Caco-2 (cell line): ENCODE data around the gene PARD6G. TPM values are rescaled to one million over a fixed set of nuclear protein-coding genes. Genes with fewer than 3 reads are reported as not detected.

Source experiments
- BruUV-seq: library from RNA; stranded (reverse); fragments of 400-500 nt; replicated peaks from 2 replicates; lab custom pipeline; 2021; lab: Mats Ljungman, UMichigan
- CTCF ChIA-PET: fragments of 300-600 bp; sonication (Branson Sonifier 250); formaldehyde crosslinking; loops from one replicate; lab custom pipeline; 2022; ENCODE audit warnings: antibody characterized with exemption; lab: Charles Lee
- POLR2A ChIA-PET: fragments of 300-600 bp; sonication (Branson Sonifier 250); formaldehyde crosslinking; loops from one replicate; lab custom pipeline; 2022; ENCODE audit warnings: antibody characterized with exemption; lab: Charles Lee
- DNase-seq, 2 experiments: peaks; one replicate each; pipeline versions ENCODE4 v3.0.0 to v3.0.0-alpha.2; 2020 to 2022
- H3K27me3 ChIP-seq: replicated peaks from 2 replicates; pipeline ENCODE4 v1.6.0; 2011; ENCODE audit warnings: low read length; ENCODE audit not compliant: control insufficient read depth, insufficient read depth
- H3K36me3 ChIP-seq: 2 replicates; pipeline ENCODE4 v1.5.1; 2011; ENCODE audit warnings: low read length; ENCODE audit not compliant: control insufficient read depth, insufficient read depth
- H3K4me1 ChIP-seq: fragments of 250-450 bp; sonication (Bioruptor Pico); 2 replicates; pipeline ENCODE4 v1.5.1; 2020; ENCODE audit warnings: mild to moderate bottlenecking
- H3K4me3 ChIP-seq: 2 replicates; pipeline ENCODE4 v1.5.1; 2011; ENCODE audit warnings: low read depth, mild to moderate bottlenecking, control low read depth, low read length
- H3K9me3 ChIP-seq: fragments of 250-450 bp; sonication (Bioruptor Pico); 2 replicates; pipeline ENCODE4 v1.5.1; 2020; ENCODE audit warnings: mild to moderate bottlenecking, moderate library complexity
- H3K27ac Mint-ChIP-seq: one replicate; pipeline ENCODE4 v1.8.0; 2022; ENCODE audit warnings: mixed read lengths; ENCODE audit not compliant: unreplicated experiment
- H3K27me3 Mint-ChIP-seq: one replicate; pipeline ENCODE4 v1.8.0; 2022; ENCODE audit warnings: mixed read lengths; ENCODE audit not compliant: insufficient read depth, unreplicated experiment
- H3K36me3 Mint-ChIP-seq: one replicate; pipeline ENCODE4 v1.8.0; 2022; ENCODE audit warnings: mild to moderate bottlenecking, mixed read lengths; ENCODE audit not compliant: insufficient read depth, unreplicated experiment
- H3K4me1 Mint-ChIP-seq: one replicate; pipeline ENCODE4 v1.8.0; 2022; ENCODE audit warnings: low read depth, mixed read lengths; ENCODE audit not compliant: unreplicated experiment
- H3K4me3 Mint-ChIP-seq: one replicate; pipeline ENCODE4 v1.8.0; 2022; ENCODE audit warnings: mild to moderate bottlenecking, moderate library complexity, mixed read lengths; ENCODE audit not compliant: unreplicated experiment
- H3K9me3 Mint-ChIP-seq: one replicate; pipeline ENCODE4 v1.8.0; 2022; ENCODE audit warnings: mixed read lengths; ENCODE audit not compliant: unreplicated experiment
- intact Hi-C: fragments of 100-400 bp; cut with micrococcal nuclease; formaldehyde crosslinking; loops from one replicate; pipeline ENCODE4 v1.10.0; 2022; ENCODE audit not compliant: unreplicated experiment
- total RNA-seq: library from RNA; stranded (reverse); gene quantifications from 2 replicates; pipeline ENCODE4 v1.2.3, GENCODE V29; 2022
- TF ChIP-seq, protein P1 (sequence below), 2 experiments: fragments of 200-600 bp in 1 of 2; IDR thresholded peaks; 1 replicate in 1 of 2; 2 replicates in 1 of 2; pipeline versions ENCODE4 v1.5.1 to v1.8.0; 2011 to 2022; ENCODE audit warnings: antibody characterized with exemption in 1 of 2, control low read depth in 1 of 2, inconsistent platforms in 1 of 2, low read depth in 1 of 2, low read length in 1 of 2, mild to moderate bottlenecking in 1 of 2, moderate library complexity in 1 of 2; ENCODE audit not compliant: insufficient read depth in 1 of 2, severe bottlenecking in 1 of 2, unreplicated experiment in 1 of 2

Gene PARD6G
- total RNA-seq, 1 experiment from 2014 or later: 1.3 TPM

- TF ChIP-seq, protein P1, sequence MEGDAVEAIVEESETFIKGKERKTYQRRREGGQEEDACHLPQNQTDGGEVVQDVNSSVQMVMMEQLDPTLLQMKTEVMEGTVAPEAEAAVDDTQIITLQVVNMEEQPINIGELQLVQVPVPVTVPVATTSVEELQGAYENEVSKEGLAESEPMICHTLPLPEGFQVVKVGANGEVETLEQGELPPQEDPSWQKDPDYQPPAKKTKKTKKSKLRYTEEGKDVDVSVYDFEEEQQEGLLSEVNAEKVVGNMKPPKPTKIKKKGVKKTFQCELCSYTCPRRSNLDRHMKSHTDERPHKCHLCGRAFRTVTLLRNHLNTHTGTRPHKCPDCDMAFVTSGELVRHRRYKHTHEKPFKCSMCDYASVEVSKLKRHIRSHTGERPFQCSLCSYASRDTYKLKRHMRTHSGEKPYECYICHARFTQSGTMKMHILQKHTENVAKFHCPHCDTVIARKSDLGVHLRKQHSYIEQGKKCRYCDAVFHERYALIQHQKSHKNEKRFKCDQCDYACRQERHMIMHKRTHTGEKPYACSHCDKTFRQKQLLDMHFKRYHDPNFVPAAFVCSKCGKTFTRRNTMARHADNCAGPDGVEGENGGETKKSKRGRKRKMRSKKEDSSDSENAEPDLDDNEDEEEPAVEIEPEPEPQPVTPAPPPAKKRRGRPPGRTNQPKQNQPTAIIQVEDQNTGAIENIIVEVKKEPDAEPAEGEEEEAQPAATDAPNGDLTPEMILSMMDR (IDR thresholded peaks at IDR 0.05; ENCODE audit: insufficient read depth in 1 of 2, low read depth in 1 of 2, low read length in 1 of 2, severe bottlenecking in 1 of 2, unreplicated experiment in 1 of 2): no peak
- ChIA-PET POLR2A (no interaction called here), CTCF (no interaction called here)
These were observed 14.6 kb downstream of the PARD6G start for GRCh38 chr18:80232710-80233109.

DNA sequence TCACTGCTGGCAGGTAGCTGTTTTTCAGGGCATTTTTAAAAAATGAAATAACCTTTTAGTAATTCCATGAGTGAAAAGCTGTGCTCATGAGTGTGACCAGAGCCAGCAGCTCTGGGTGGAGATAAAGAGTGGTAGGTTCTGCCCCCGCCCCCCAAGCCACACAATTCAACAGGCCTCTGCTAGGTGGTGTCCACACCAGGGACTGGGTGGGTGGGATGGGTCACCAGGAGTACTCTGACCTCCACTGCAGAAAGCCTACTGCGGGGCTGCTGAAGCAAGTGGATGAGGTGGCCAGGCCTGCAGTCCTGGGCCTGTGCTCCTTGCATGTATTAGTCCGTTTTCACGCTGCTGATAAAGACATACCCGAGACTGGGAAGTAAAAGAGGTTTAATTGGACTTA, 15.3 kb downstream of the PARD6G start:
- BruUV-seq: no TSS peak
- intact Hi-C loops: no loop called here

More at GRCh38 chr18:80232710-80233109, 14.6 kb downstream of the PARD6G start:
- Histone ChIP-seq H3K27me3 (no peaks in the 10 kb centered on the region), H3K4me1 (no peaks in the 10 kb centered on the region), H3K9me3 (no peaks in the 10 kb centered on the region), H3K4me3 (no peak overlapping the region), H3K36me3 (no peaks in the 10 kb centered on the region)
- no peaks in the 10 kb centered on the region for H3K36me3 Mint-ChIP-seq
- BruUV-seq: no TSS peak
- H3K27ac Mint-ChIP-seq: no peak overlapping the region
- no peak overlapping the region for H3K4me3 Mint-ChIP-seq
- no peaks in the 10 kb centered on the region for H3K4me1 Mint-ChIP-seq
- no peaks in the 10 kb centered on the region for H3K27me3 Mint-ChIP-seq
- intact Hi-C loops: no loop called here
- no peak for DNase-seq
- H3K9me3 Mint-ChIP-seq: no peaks in the 10 kb centered on the region

GRCh38 chr18:80231616-80232015, 15.7 kb downstream of the PARD6G start:
- no peaks in the 10 kb centered on the region for H3K36me3 ChIP-seq
- TF ChIP-seq, protein P1 (IDR thresholded peaks at IDR 0.05; ENCODE audit: insufficient read depth in 1 of 2, low read depth in 1 of 2, low read length in 1 of 2, severe bottlenecking in 1 of 2, unreplicated experiment in 1 of 2): no peak
- ChIA-PET CTCF (no interaction called here), POLR2A (no interaction called here)
- no peak overlapping the region for H3K27ac Mint-ChIP-seq
- H3K4me1 ChIP-seq: no peaks in the 10 kb centered on the region
- H3K9me3 ChIP-seq: no peaks in the 10 kb centered on the region
- no peak for DNase-seq
- no peaks in the 10 kb centered on the region for H3K36me3 Mint-ChIP-seq
- no peaks in the 10 kb centered on the region for H3K27me3 ChIP-seq
- H3K4me3 Mint-ChIP-seq: no peak overlapping the region
- H3K27me3 Mint-ChIP-seq: no peaks in the 10 kb centered on the region
- BruUV-seq: no TSS peak
- no peaks in the 10 kb centered on the region for H3K9me3 Mint-ChIP-seq
- H3K4me3 ChIP-seq: no peak overlapping the region
- no peaks in the 10 kb centered on the region for H3K4me1 Mint-ChIP-seq
- intact Hi-C loops: no loop called here

More for the DNA sequence above, 15.3 kb downstream of the PARD6G start:
- no peaks in the 10 kb centered on the region for H3K36me3 ChIP-seq
- H3K4me1 ChIP-seq: no peaks in the 10 kb centered on the region
- CTCF ChIA-PET: no interaction called here
- H3K27me3 Mint-ChIP-seq: no peaks in the 10 kb centered on the region
- no peaks in the 10 kb centered on the region for H3K4me1 Mint-ChIP-seq
- no peaks in the 10 kb centered on the region for H3K9me3 Mint-ChIP-seq
- H3K4me3 Mint-ChIP-seq: no peak overlapping the region
- H3K4me3 ChIP-seq: no peak overlapping the region
- H3K36me3 Mint-ChIP-seq: no peaks in the 10 kb centered on the region
- DNase-seq: no peak
- H3K27ac Mint-ChIP-seq: no peak overlapping the region
- POLR2A ChIA-PET: no interaction called here
- no peaks in the 10 kb centered on the region for H3K27me3 ChIP-seq
- TF ChIP-seq, protein P1 (IDR thresholded peaks at IDR 0.05; ENCODE audit: insufficient read depth in 1 of 2, low read depth in 1 of 2, low read length in 1 of 2, severe bottlenecking in 1 of 2, unreplicated experiment in 1 of 2): no peak
- H3K9me3 ChIP-seq: no peaks in the 10 kb centered on the region
